Smooth muscle cell (in vitro differentiated cells): Measurements from ENCODE around the gene TLK2. TPM values are rescaled to one million over a fixed set of nuclear protein-coding genes. Genes with fewer than 3 reads are reported as not detected.

ENCODE experiments used
- DNase-seq: peaks from one replicate; lab custom pipeline; 2025; ENCODE audit not compliant: unreplicated experiment; lab: John Stamatoyannopoulos, UW
- H2AFZ ChIP-seq: fragments of 200-600 bp; sonication (generic); 2 replicates; pipeline ENCODE4 v1.6.0; 2016; ENCODE audit warnings: antibody characterized with exemption, low read depth, mild to moderate bottlenecking
- H3F3A ChIP-seq: fragments of 200-600 bp; sonication (generic); 2 replicates; pipeline ENCODE4 v1.6.0; 2017; ENCODE audit warnings: antibody characterized with exemption, low read depth
- H3K27ac ChIP-seq: fragments of 200-600 bp; sonication (generic); 2 replicates; pipeline ENCODE4 v1.5.1; 2016; ENCODE audit warnings: low read depth, mild to moderate bottlenecking
- H3K27me3 ChIP-seq: fragments of 200-600 bp; sonication (generic); 2 replicates; pipeline ENCODE4 v1.6.1; 2016; ENCODE audit warnings: low read depth, mild to moderate bottlenecking
- H3K36me3 ChIP-seq: fragments of 200-600 bp; sonication (generic); 2 replicates; pipeline ENCODE4 v1.5.1; 2016; ENCODE audit warnings: low read depth
- H3K4me1 ChIP-seq: fragments of 200-600 bp; sonication (generic); 2 replicates; pipeline ENCODE4 v1.5.1; 2016; ENCODE audit warnings: low read depth
- H3K4me2 ChIP-seq: fragments of 200-600 bp; sonication (generic); 2 replicates; pipeline ENCODE4 v1.6.0; 2016; ENCODE audit warnings: mild to moderate bottlenecking
- H3K4me3 ChIP-seq: fragments of 200-600 bp; sonication (generic); 2 replicates; pipeline ENCODE4 v1.5.1; 2016; ENCODE audit warnings: mild to moderate bottlenecking
- H3K79me2 ChIP-seq: fragments of 200-600 bp; sonication (generic); 2 replicates; pipeline ENCODE4 v1.6.0; 2016; ENCODE audit warnings: low read depth, mild to moderate bottlenecking
- H3K9ac ChIP-seq: fragments of 200-600 bp; sonication (generic); 2 replicates; pipeline ENCODE4 v1.6.0; 2016; ENCODE audit warnings: low read depth
- H3K9me3 ChIP-seq: fragments of 200-600 bp; sonication (generic); replicated peaks from 2 replicates; pipeline ENCODE4 v1.5.1; 2016; ENCODE audit warnings: low read depth
- H4K20me1 ChIP-seq: fragments of 200-600 bp; sonication (generic); 2 replicates; pipeline ENCODE4 v1.6.0; 2016; ENCODE audit warnings: low read depth
- CTCF ChIP-seq: fragments of 200-600 bp; sonication (generic); IDR thresholded peaks from 2 replicates; pipeline ENCODE4 v1.5.1; 2017; ENCODE audit warnings: borderline replicate concordance, mild to moderate bottlenecking, antibody characterized with exemption; ENCODE audit not compliant: insufficient read depth, poor library complexity, severe bottlenecking
- WGBS: methylation state at CpG from one replicate; pipeline ENCODE4 v1.1.7; 2016; ENCODE audit warnings: low lambda C conversion rate; 5-methylcytosine and 5-hydroxymethylcytosine counted together
- polyA plus RNA-seq: library from polyadenylated mRNA; unstranded; fragments of >200 nt; fragmentation: Nextera tagmentation; extraction: Ambion mirVana; gene quantifications from 2 replicates; pipeline ENCODE4 v1.2.1, GENCODE V29; 2016
- total RNA-seq: library from RNA; depleted of rRNA; stranded (reverse); fragments of >200 nt; gene quantifications from 2 replicates; pipeline ENCODE4 v1.2.3, GENCODE V29; 2014

The TLK2 gene
- total and polyA plus RNA-seq, 2 experiments from 2014 or later = 15.9 to 29.2 TPM

- Histone ChIP-seq H3K79me2 (peaks cover 10% of the 10 kb centered on the region), H2AFZ (no peak overlapping the region), H3K9ac (no peak overlapping the region), H3F3A (peaks cover 4% of the 10 kb centered on the region), H3K36me3 (peaks cover 23% of the 10 kb centered on the region), H3K27me3 (no peaks in the 10 kb centered on the region), H4K20me1 (peaks cover 6% of the 10 kb centered on the region), H3K4me1 (no peaks in the 10 kb centered on the region), H3K9me3 (no peaks in the 10 kb centered on the region), H3K4me2 (no peak overlapping the region), H3K4me3 (no peak overlapping the region), H3K27ac (no peak overlapping the region)
- DNase-seq = no peak
- over 99% methylated on average over 5 of the region's 5 CpGs for WGBS
- TF ChIP-seq CTCF = no peak
These were observed 116.9 kb downstream of the TLK2 start for GRCh38 chr17:62595484-62595883.

- Histone ChIP-seq H3K9me3 (no peaks in the 10 kb centered on the region), H3K9ac (no peak overlapping the region), H3K27ac (no peak overlapping the region), H3K79me2 (peaks cover 10% of the 10 kb centered on the region), H2AFZ (no peak overlapping the region), H3F3A (peaks cover 4% of the 10 kb centered on the region), H3K27me3 (no peaks in the 10 kb centered on the region), H3K4me1 (no peaks in the 10 kb centered on the region), H3K4me3 (no peak overlapping the region), H4K20me1 (peaks cover 6% of the 10 kb centered on the region), H3K36me3 (peaks cover 23% of the 10 kb centered on the region), H3K4me2 (no peak overlapping the region)
- TF ChIP-seq CTCF = no peak
- WGBS = 100% methylated on average over 2 of the region's 2 CpGs
- no peak for DNase-seq
These were observed 118.0 kb downstream of the TLK2 start for GRCh38 chr17:62596662-62597061.

- no peak overlapping the region for H3K9ac ChIP-seq
- peaks cover 10% of the 10 kb centered on the region for H3K79me2 ChIP-seq
- peaks cover 6% of the 10 kb centered on the region for H4K20me1 ChIP-seq
- H3K4me2 ChIP-seq = no peak overlapping the region
- H3K9me3 ChIP-seq = no peaks in the 10 kb centered on the region
- no peaks in the 10 kb centered on the region for H3K27me3 ChIP-seq
- no peak for TF ChIP-seq CTCF
- H3F3A ChIP-seq = peaks cover 4% of the 10 kb centered on the region
- no peak overlapping the region for H2AFZ ChIP-seq
- H3K4me1 ChIP-seq = no peaks in the 10 kb centered on the region
- no peak overlapping the region for H3K4me3 ChIP-seq
- peaks cover 23% of the 10 kb centered on the region for H3K36me3 ChIP-seq
- H3K27ac ChIP-seq = no peak overlapping the region
- 94% methylated on average over 2 of the region's 2 CpGs for WGBS
- no peak for DNase-seq
These were observed 118.5 kb downstream of the TLK2 start for GRCh38 chr17:62597150-62597549.

- WGBS = 69% methylated on average over 2 of the region's 2 CpGs
These were observed 119.3 kb downstream of the TLK2 start for GRCh38 chr17:62597920-62598319.

More at GRCh38 chr17:62597920-62598319, 119.3 kb downstream of the TLK2 start:
- Histone ChIP-seq H3F3A (peaks cover 4% of the 10 kb centered on the region), H4K20me1 (peaks cover 6% of the 10 kb centered on the region), H2AFZ (no peak overlapping the region), H3K4me1 (no peaks in the 10 kb centered on the region), H3K4me3 (no peak overlapping the region), H3K27ac (no peak overlapping the region), H3K36me3 (peaks cover 23% of the 10 kb centered on the region), H3K79me2 (peaks cover 10% of the 10 kb centered on the region), H3K9me3 (no peaks in the 10 kb centered on the region), H3K27me3 (no peaks in the 10 kb centered on the region), H3K9ac (no peak overlapping the region), H3K4me2 (no peak overlapping the region)
- TF ChIP-seq CTCF = no peak
- DNase-seq = no peak
